Endodermal cell (in vitro differentiated cells): ENCODE data around the gene KIFAP3. TPM values are rescaled to one million over a fixed set of nuclear protein-coding genes. Genes with fewer than 3 reads are reported as not detected.

ENCODE experiments used
- DNase-seq: peaks from one replicate; pipeline ENCODE4 v3.0.0-alpha.2; 2017
- H3K27ac ChIP-seq: 2 replicates; pipeline ENCODE4 v1.5.1; 2013; ENCODE audit warnings: mild to moderate bottlenecking, low read depth, low read length, moderate library complexity
- H3K27me3 ChIP-seq: 2 replicates; pipeline ENCODE4 v1.6.1; 2013; ENCODE audit warnings: mild to moderate bottlenecking, low read length, moderate library complexity; ENCODE audit not compliant: insufficient read depth, control insufficient read depth, poor library complexity, severe bottlenecking
- H3K36me3 ChIP-seq: 2 replicates; pipeline ENCODE4 v1.7.0; 2013; ENCODE audit warnings: mild to moderate bottlenecking, low read length, moderate library complexity; ENCODE audit not compliant: control insufficient read depth, insufficient read depth
- H3K4me1 ChIP-seq: one replicate; pipeline ENCODE4 v1.7.0; 2013; ENCODE audit warnings: low read length; ENCODE audit not compliant: control insufficient read depth, insufficient read depth
- H3K4me3 ChIP-seq: 2 replicates; pipeline ENCODE4 v1.5.1; 2013; ENCODE audit warnings: mild to moderate bottlenecking, low read length, moderate library complexity
- H3K9ac ChIP-seq: 2 replicates; pipeline ENCODE4 v1.6.1; 2013; ENCODE audit warnings: mild to moderate bottlenecking, low read length, moderate library complexity; ENCODE audit not compliant: poor library complexity, severe bottlenecking; ENCODE audit errors: extremely low read depth
- H3K9me3 ChIP-seq: 2 replicates; pipeline ENCODE4 v1.6.1; 2013; ENCODE audit warnings: mild to moderate bottlenecking, low read length, moderate library complexity; ENCODE audit not compliant: control insufficient read depth
- H3K27ac Mint-ChIP-seq: 2 replicates; pipeline ENCODE4 v1.8.0; 2020; ENCODE audit warnings: mixed read lengths
- H3K27me3 Mint-ChIP-seq: 2 replicates; pipeline ENCODE4 v1.8.0; 2021; ENCODE audit warnings: mild to moderate bottlenecking, mixed read lengths; ENCODE audit not compliant: insufficient read depth
- H3K36me3 Mint-ChIP-seq: 2 replicates; pipeline ENCODE4 v1.8.0; 2020; ENCODE audit warnings: low read depth, mixed read lengths
- H3K4me1 Mint-ChIP-seq: 2 replicates; pipeline ENCODE4 v1.8.0; 2020; ENCODE audit warnings: mixed read lengths
- H3K4me3 Mint-ChIP-seq: 2 replicates; pipeline ENCODE4 v1.8.0; 2020; ENCODE audit warnings: mild to moderate bottlenecking, moderate library complexity, mixed read lengths
- H3K9me3 Mint-ChIP-seq: 2 replicates; pipeline ENCODE4 v1.8.0; 2020; ENCODE audit warnings: mild to moderate bottlenecking, mixed read lengths
- CTCF ChIP-seq: fragments of 200-600 bp; sonication (generic); conservative IDR thresholded peaks from 2 replicates; pipeline ENCODE4 v1.5.0; 2021; ENCODE audit warnings: antibody characterized with exemption, mild to moderate bottlenecking
- WGBS, 2 experiments: methylation state at CpG; one replicate each; pipeline versions ENCODE4 v1.1.5 to v1.1.7; 2013; ENCODE audit warnings: missing lambda C conversion rate in 2 of 2, mixed read lengths in 1 of 2; ENCODE audit not compliant: insufficient coverage in 1 of 2, insufficient read length in 1 of 2; 5-methylcytosine and 5-hydroxymethylcytosine counted together
- total RNA-seq, 2 donors: library from RNA; stranded (reverse); fragmentation: NEBNext Ultra II Directional in 1 of 2; extraction: Animal tissue kit (Norgen Biotek cat#: 25700) in 1 of 2; gene quantifications; 2 replicates in 1 of 2; 3 replicates in 1 of 2; pipeline ENCODE4 v1.2.1, GENCODE V29; 2021

Gene KIFAP3
- total RNA-seq, 2 donors from 2014 or later = 8.9 to 14.5 TPM

DNA sequence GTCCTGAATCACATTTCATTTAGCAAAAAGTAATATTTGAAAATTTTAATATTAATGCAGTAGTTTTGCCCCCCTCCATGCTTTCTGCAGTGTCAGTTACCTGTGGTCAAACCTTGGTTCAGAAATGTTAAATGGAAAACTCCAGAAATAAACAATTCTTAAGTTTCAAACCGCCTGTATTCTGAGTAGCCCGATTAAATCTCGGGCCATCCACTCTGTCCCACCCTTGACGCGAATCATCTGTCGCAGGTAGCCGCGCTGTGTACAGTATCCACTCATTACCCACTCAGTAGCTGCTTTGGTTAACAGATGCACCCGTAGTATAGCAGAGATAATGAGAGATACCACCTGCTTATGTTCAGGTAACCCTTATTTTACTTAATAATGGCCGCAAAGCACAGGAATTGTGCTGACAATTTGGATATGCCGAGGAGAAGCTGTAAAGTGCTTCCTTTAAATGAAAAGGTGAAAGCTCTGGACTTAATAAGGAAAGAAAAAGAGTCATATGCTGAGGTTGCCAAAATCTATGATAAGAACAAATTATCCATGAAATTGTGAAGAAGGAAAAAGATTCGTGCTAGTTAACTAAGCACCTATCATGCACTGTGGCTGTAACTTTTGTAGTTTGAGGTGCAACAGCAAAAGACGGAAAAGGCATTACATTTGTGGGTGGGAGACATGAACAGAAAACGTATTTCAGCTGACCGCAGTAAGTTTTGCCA, 179.9 kb downstream of the KIFAP3 start:
- Histone ChIP-seq H3K27me3 (no peaks in the 10 kb centered on the region), H3K9me3 (no peaks in the 10 kb centered on the region), H3K36me3 (no peaks in the 10 kb centered on the region), H3K27ac (no peak overlapping the region), H3K4me1 (peaks cover 7% of the 10 kb centered on the region), H3K9ac (peak overlapping the region; percentile 99), H3K4me3 (peak overlapping the region; percentile 81)
- 59 to 64% methylated on average over 15 of the region's 15 CpGs for WGBS, 2 experiments
- peak overlapping the region; percentile 100 for H3K27ac Mint-ChIP-seq
- no peaks in the 10 kb centered on the region for H3K9me3 Mint-ChIP-seq
- H3K4me1 Mint-ChIP-seq = peaks cover 28% of the 10 kb centered on the region
- TF ChIP-seq CTCF = no peak
- H3K4me3 Mint-ChIP-seq = peak overlapping the region; percentile 81
- no peaks in the 10 kb centered on the region for H3K36me3 Mint-ChIP-seq
- no peak for DNase-seq
- H3K27me3 Mint-ChIP-seq = peaks cover 21% of the 10 kb centered on the region

GRCh38 chr1:169893645-169894423, 180.7 kb downstream of the KIFAP3 start, which contains the start of gene SCYL3:
Gene SCYL3, minus strand, starts transcription at chr1:169893896. Its CDS starts 5,056 bp downstream, at chr1:169888840.
- Histone ChIP-seq H3K9ac (peak within 1 kb of the TSS; percentile 99), H3K4me1 (peaks cover 7% of the 10 kb centered on the region), H3K27ac (peak within 1 kb of the TSS; percentile 96), H3K27me3 (no peaks in the 10 kb centered on the region), H3K9me3 (no peaks in the 10 kb centered on the region), H3K36me3 (no peaks in the 10 kb centered on the region), H3K4me3 (peak within 1 kb of the TSS; percentile 81)
- 0% methylated on average over 11 to 52 of the region's 52 CpGs for WGBS, 2 experiments
- no peaks in the 10 kb centered on the region for H3K36me3 Mint-ChIP-seq
- peak within 1 kb of the TSS; percentile 81 for H3K4me3 Mint-ChIP-seq
- TF ChIP-seq CTCF = no peak
- no peaks in the 10 kb centered on the region for H3K9me3 Mint-ChIP-seq
- H3K4me1 Mint-ChIP-seq = peaks cover 25% of the 10 kb centered on the region
- peaks cover 21% of the 10 kb centered on the region for H3K27me3 Mint-ChIP-seq
- peak; percentile 96 for DNase-seq
- H3K27ac Mint-ChIP-seq = peak within 1 kb of the TSS; percentile 100

DNA sequence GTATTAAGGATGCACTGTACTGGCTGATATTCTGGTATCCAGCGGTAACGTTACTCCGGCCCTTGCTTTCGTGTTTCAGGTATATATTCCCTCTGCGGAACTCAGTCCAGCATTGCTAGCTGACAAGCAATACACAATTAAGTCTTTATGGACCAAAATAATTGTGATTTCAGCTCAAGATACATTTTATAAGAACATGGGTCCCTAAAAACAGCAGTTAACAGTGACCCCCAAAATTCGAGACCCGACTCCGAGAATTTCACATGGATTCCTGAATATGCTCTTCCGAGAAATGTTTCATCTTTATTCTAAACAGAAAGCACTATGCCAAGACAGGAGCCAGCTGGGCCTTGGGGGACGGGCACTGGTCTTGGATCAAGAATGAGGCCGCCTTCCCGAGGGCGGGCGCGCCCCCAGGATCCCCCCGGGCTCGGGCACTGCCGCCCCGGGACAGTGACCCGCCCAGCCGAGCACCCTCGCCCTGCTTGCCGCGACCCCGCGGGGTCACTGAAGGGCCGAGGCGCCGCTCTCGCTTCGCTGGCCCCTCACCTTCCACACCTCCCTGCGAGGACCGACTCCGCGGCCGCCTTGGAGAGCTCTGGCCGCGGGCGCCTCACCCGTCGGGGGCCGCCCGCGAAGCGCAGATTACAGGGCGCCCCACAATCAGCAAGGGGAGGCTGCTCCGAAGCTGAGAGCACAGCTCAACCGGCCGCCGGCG, 181.4 kb downstream of the KIFAP3 start:
- H3K4me1 ChIP-seq = peaks cover 7% of the 10 kb centered on the region
- WGBS, 2 experiments = 0 to 2% methylated on average over 21 to 51 of the region's 51 CpGs
- H3K9me3 Mint-ChIP-seq = no peaks in the 10 kb centered on the region
- H3K4me3 ChIP-seq = peak overlapping the region; percentile 81
- H3K27ac Mint-ChIP-seq = peak overlapping the region; percentile 15
- H3K27me3 Mint-ChIP-seq = peaks cover 21% of the 10 kb centered on the region
- H3K36me3 ChIP-seq = peaks cover 6% of the 10 kb centered on the region
- peaks cover 2% of the 10 kb centered on the region for H3K36me3 Mint-ChIP-seq
- peak overlapping the region; percentile 99 for H3K9ac ChIP-seq
- no peak for DNase-seq
- no peak overlapping the region for H3K27ac ChIP-seq
- TF ChIP-seq CTCF = no peak
- H3K4me1 Mint-ChIP-seq = peaks cover 28% of the 10 kb centered on the region
- peak overlapping the region; percentile 81 for H3K4me3 Mint-ChIP-seq
- no peaks in the 10 kb centered on the region for H3K27me3 ChIP-seq
- H3K9me3 ChIP-seq = no peaks in the 10 kb centered on the region
